SK-N-MC (cell line): ENCODE results near the gene GALNT18.

Source experiments
- EZH2 ChIP-seq: fragments of 200-600 bp; sonication (generic); IDR thresholded peaks from one replicate; pipeline ENCODE4 v1.6.1; 2017; ENCODE audit warnings: antibody characterized with exemption
- POLR2AphosphoS5 ChIP-seq: IDR thresholded peaks from 2 replicates; pipeline ENCODE4 v1.6.1; 2012; ENCODE audit warnings: mild to moderate bottlenecking, low read depth, low read length, borderline replicate concordance

DNA sequence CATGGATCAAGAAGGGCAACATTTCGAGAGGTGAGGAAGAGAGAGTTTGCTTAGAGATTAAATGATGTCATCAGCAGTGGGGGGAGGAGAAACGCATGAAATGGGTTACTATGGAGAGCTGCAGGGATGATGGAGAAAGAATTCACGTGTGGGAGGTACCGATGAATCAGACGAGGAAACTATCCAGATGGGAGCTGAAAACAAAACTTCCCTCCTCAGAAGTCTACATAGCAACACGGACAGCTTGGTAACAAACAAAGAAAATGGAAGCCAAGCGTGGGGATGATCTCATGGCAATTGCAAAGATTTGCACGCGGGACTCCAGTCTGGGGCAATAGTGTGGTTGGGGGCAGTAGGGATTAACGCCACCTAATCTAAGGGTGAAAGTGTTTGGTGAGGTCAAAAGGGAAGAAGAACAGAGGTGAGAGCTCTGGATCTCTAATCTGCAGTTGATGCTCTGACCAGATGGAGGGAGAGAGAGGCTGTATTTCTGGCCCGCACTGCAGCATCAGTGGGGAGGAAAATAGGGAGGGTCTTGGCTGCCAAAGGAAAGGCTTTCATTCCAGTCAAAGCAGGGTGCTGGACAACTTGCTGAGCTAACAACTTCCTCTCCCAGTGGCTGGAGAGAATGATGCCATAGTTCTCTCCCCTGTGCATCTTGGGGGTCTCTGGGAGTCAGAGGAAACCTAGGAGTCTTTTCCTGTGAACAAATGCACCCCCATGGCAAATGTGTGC is 225.3 kb downstream of the GALNT18 start:
- TF ChIP-seq EZH2 (no peak), POLR2AphosphoS5 (no peak)
